ENCODE results near the gene ADGRG3.
"Not testable (repeated sequence)": the region's sequence is repeated elsewhere in the genome, so short reads cannot be mapped to it uniquely, and the experiment has no call there.

Gene ADGRG3

GRCh38 chr16:57663917-57664661 lies 4.0 kb upstream of the ADGRG3 start:
- no peaks in the 10 kb centered on the region for H3K27me3 Mint-ChIP-seq
- no peaks in the 10 kb centered on the region for H3K9me3 Mint-ChIP-seq
- no peaks in the 10 kb centered on the region for H3K36me3 Mint-ChIP-seq
- H3K4me3 Mint-ChIP-seq = no peak overlapping the region
- no peaks in the 10 kb centered on the region for H3K4me1 Mint-ChIP-seq
- H3K27ac Mint-ChIP-seq = no peak overlapping the region

GRCh38 chr16:57664662-57665025 lies 3.5 kb upstream of the ADGRG3 start:
- Mint-ChIP-seq H3K36me3 (no peaks in the 10 kb centered on the region), H3K27ac (no peak overlapping the region), H3K4me3 (no peak overlapping the region), H3K9me3 (no peaks in the 10 kb centered on the region), H3K27me3 (no peaks in the 10 kb centered on the region), H3K4me1 (no peaks in the 10 kb centered on the region)

- Mint-ChIP-seq H3K27me3 (no peaks in the 10 kb centered on the region), H3K36me3 (no peaks in the 10 kb centered on the region), H3K27ac (no peak overlapping the region), H3K4me3 (no peak overlapping the region), H3K4me1 (no peaks in the 10 kb centered on the region), H3K9me3 (no peaks in the 10 kb centered on the region)
These were observed 2.6 kb upstream of the ADGRG3 start for GRCh38 chr16:57665541-57665940.

- no peaks in the 10 kb centered on the region for H3K36me3 Mint-ChIP-seq
- no peaks in the 10 kb centered on the region for H3K27me3 Mint-ChIP-seq
- H3K27ac Mint-ChIP-seq = no peak overlapping the region
- no peaks in the 10 kb centered on the region for H3K9me3 Mint-ChIP-seq
- no peaks in the 10 kb centered on the region for H3K4me1 Mint-ChIP-seq
- H3K4me3 Mint-ChIP-seq = no peak overlapping the region
These were observed 1.6 kb upstream of the ADGRG3 start for GRCh38 chr16:57666353-57667047.

- H3K4me3 Mint-ChIP-seq = no peak overlapping the region
- H3K27ac Mint-ChIP-seq = no peak overlapping the region
- H3K27me3 Mint-ChIP-seq = no peaks in the 10 kb centered on the region
- no peaks in the 10 kb centered on the region for H3K36me3 Mint-ChIP-seq
- H3K4me1 Mint-ChIP-seq = no peaks in the 10 kb centered on the region
- H3K9me3 Mint-ChIP-seq = no peaks in the 10 kb centered on the region
These were observed 1.0 kb upstream of the ADGRG3 start for GRCh38 chr16:57667048-57667525.

GRCh38 chr16:57667526-57668262 lies 412 bp upstream of the ADGRG3 start:
- Mint-ChIP-seq H3K4me3 (no peak overlapping the region), H3K36me3 (no peaks in the 10 kb centered on the region), H3K27ac (no peak overlapping the region), H3K27me3 (no peaks in the 10 kb centered on the region), H3K9me3 (no peaks in the 10 kb centered on the region), H3K4me1 (no peaks in the 10 kb centered on the region)

- Mint-ChIP-seq H3K9me3 (no peaks in the 10 kb centered on the region), H3K4me1 (no peaks in the 10 kb centered on the region), H3K36me3 (no peaks in the 10 kb centered on the region), H3K27ac (no peak overlapping the region), H3K4me3 (no peak overlapping the region), H3K27me3 (no peaks in the 10 kb centered on the region)
These were observed 747 bp downstream of the ADGRG3 start for GRCh38 chr16:57668630-57669475.

- no peaks in the 10 kb centered on the region for H3K27me3 Mint-ChIP-seq
- H3K4me3 Mint-ChIP-seq = no peak overlapping the region
- no peaks in the 10 kb centered on the region for H3K4me1 Mint-ChIP-seq
- H3K9me3 Mint-ChIP-seq = no peaks in the 10 kb centered on the region
- peak overlapping the region; percentile 46 for H3K27ac Mint-ChIP-seq
- no peaks in the 10 kb centered on the region for H3K36me3 Mint-ChIP-seq
These were observed 1.5 kb downstream of the ADGRG3 start for GRCh38 chr16:57669476-57670162.

GRCh38 chr16:57670196-57670595 lies 2.1 kb downstream of the ADGRG3 start:
- no peaks in the 10 kb centered on the region for H3K27me3 Mint-ChIP-seq

GRCh38 chr16:57671451-57671850 lies 3.3 kb downstream of the ADGRG3 start:
- H3K9me3 Mint-ChIP-seq, H3K27me3 Mint-ChIP-seq, H3K36me3 Mint-ChIP-seq, H3K4me3 Mint-ChIP-seq, H3K4me1 Mint-ChIP-seq, H3K27ac Mint-ChIP-seq: not testable (repeated sequence)

More at GRCh38 chr16:57670196-57670595, 2.1 kb downstream of the ADGRG3 start:
- Mint-ChIP-seq H3K27ac (no peak overlapping the region), H3K4me3 (no peak overlapping the region), H3K36me3 (no peaks in the 10 kb centered on the region), H3K4me1 (no peaks in the 10 kb centered on the region), H3K9me3 (no peaks in the 10 kb centered on the region)

GRCh38 chr16:57672416-57672815 lies 4.3 kb downstream of the ADGRG3 start:
- Mint-ChIP-seq H3K27ac (no peak overlapping the region), H3K4me3 (no peak overlapping the region), H3K36me3 (no peaks in the 10 kb centered on the region), H3K4me1 (no peaks in the 10 kb centered on the region), H3K27me3 (no peaks in the 10 kb centered on the region), H3K9me3 (no peaks in the 10 kb centered on the region)

GRCh38 chr16:57672824-57673223 lies 4.7 kb downstream of the ADGRG3 start:
- Mint-ChIP-seq H3K4me1 (no peaks in the 10 kb centered on the region), H3K36me3 (no peaks in the 10 kb centered on the region), H3K9me3 (no peaks in the 10 kb centered on the region), H3K27me3 (no peaks in the 10 kb centered on the region), H3K27ac (no peak overlapping the region), H3K4me3 (no peak overlapping the region)

- H3K9me3 Mint-ChIP-seq = no peaks in the 10 kb centered on the region
- H3K36me3 Mint-ChIP-seq = no peaks in the 10 kb centered on the region
- H3K27me3 Mint-ChIP-seq = no peaks in the 10 kb centered on the region
- no peak overlapping the region for H3K4me3 Mint-ChIP-seq
- H3K4me1 Mint-ChIP-seq = peaks cover 3% of the 10 kb centered on the region
- no peak overlapping the region for H3K27ac Mint-ChIP-seq
These were observed 7.8 kb downstream of the ADGRG3 start for GRCh38 chr16:57675741-57676551.

GRCh38 chr16:57676553-57677085 lies 8.5 kb downstream of the ADGRG3 start:
- Mint-ChIP-seq H3K4me1 (peaks cover 3% of the 10 kb centered on the region), H3K9me3 (no peaks in the 10 kb centered on the region), H3K36me3 (no peaks in the 10 kb centered on the region), H3K4me3 (no peak overlapping the region), H3K27ac (peak overlapping the region; percentile 2), H3K27me3 (no peaks in the 10 kb centered on the region)
